VCaP (cell line): Measurements from ENCODE around the gene PACRG.

Source experiments
- H3K27ac ChIP-seq: fragments of 450-650 bp; 2 replicates; pipeline ENCODE4 v1.5.1; 2017
- TF ChIP-seq, protein P1 (sequence below): fragments of 450-650 bp; conservative IDR thresholded peaks from 2 replicates; pipeline ENCODE4 v1.5.1; 2017; ENCODE audit warnings: mild to moderate bottlenecking, moderate library complexity

The PACRG gene

DNA sequence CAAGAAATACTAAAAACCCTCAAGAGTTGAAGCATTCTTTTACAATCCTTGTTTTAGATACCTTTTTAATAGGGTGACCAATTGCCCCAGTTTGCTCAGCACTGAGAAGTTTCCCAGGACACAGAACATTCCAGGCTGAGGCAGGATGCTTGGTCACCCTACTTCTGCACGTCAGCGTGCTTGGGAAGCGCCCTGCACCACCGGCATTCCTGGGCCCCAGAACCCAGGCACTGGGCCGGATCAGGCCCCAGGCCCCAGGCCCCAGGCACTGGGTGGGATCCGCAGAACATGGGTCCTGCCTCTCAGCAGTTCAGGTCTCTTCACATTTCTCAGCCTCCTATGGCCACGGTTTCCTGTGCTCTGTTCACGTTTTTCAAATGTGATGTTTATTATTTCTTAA, 472.9 kb downstream of the PACRG start:
- no peak overlapping the region for H3K27ac ChIP-seq
- TF ChIP-seq, protein P1, sequence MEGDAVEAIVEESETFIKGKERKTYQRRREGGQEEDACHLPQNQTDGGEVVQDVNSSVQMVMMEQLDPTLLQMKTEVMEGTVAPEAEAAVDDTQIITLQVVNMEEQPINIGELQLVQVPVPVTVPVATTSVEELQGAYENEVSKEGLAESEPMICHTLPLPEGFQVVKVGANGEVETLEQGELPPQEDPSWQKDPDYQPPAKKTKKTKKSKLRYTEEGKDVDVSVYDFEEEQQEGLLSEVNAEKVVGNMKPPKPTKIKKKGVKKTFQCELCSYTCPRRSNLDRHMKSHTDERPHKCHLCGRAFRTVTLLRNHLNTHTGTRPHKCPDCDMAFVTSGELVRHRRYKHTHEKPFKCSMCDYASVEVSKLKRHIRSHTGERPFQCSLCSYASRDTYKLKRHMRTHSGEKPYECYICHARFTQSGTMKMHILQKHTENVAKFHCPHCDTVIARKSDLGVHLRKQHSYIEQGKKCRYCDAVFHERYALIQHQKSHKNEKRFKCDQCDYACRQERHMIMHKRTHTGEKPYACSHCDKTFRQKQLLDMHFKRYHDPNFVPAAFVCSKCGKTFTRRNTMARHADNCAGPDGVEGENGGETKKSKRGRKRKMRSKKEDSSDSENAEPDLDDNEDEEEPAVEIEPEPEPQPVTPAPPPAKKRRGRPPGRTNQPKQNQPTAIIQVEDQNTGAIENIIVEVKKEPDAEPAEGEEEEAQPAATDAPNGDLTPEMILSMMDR, result no peak

DNA sequence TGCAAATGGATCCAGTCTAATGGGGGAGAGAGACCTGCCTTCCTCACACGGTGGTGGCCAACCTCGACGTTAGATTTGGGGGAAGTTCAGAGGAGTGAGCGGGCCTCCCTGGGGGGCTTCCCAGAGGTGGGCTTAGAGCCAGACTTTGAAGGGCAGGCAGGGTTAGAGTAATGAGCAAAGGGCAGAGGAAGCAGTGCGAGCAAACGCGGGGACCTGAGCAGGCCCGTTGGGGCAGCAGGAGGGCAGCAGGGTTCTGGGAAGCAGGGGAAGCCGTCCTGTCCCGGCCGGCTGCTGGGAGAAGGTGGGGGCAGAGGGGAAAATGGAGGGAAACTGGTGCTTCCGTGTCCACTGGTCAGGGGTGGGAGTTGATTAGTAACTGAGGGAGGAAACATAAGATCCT, 474.1 kb downstream of the PACRG start:
- H3K27ac ChIP-seq, result no peak overlapping the region
- TF ChIP-seq, protein P1, result no peak

GRCh38 chr6:163206196-163206595, 478.4 kb downstream of the PACRG start:
- no peak overlapping the region for H3K27ac ChIP-seq
- TF ChIP-seq, protein P1, result no peak

GRCh38 chr6:163207431-163208383, 479.9 kb downstream of the PACRG start:
- TF ChIP-seq, protein P1, result no peak
- no peak overlapping the region for H3K27ac ChIP-seq

DNA sequence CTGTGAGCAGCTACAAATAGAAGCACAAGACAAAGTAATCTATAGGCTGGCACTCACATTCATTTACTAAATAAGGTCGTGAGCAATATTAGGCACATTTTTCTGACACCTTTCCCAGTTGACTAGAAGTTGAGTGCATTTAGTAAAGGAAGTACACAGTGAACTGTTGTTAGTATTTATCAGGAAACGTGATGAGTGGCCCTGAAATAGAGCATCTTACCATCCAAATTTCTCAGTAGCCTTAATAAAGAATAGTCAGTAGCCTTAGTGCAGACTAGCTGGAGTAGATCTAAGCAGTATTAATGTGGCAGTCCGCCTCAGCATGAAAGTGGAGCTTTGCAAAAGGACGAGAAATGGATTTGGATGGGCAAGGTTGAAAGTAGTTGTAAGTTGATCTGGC, 481.2 kb downstream of the PACRG start:
- TF ChIP-seq, protein P1, result no peak

GRCh38 chr6:163212123-163212522, 484.3 kb downstream of the PACRG start:
- TF ChIP-seq, protein P1, result no peak
- no peak overlapping the region for H3K27ac ChIP-seq

More for the DNA sequence above, 481.2 kb downstream of the PACRG start:
- no peak overlapping the region for H3K27ac ChIP-seq

- TF ChIP-seq, protein P1, result no peak
- no peak overlapping the region for H3K27ac ChIP-seq
These were observed 486.5 kb downstream of the PACRG start for GRCh38 chr6:163214259-163214658.
